Measurements from ENCODE around the gene ATP10D. TPM values are rescaled to one million over a fixed set of nuclear protein-coding genes. Genes with fewer than 3 reads are reported as not detected.
A peak's percentile ranks its signal among the peaks of the same experiment; 100 is the strongest.
"Not testable (repeated sequence)": the region's sequence is repeated elsewhere in the genome, so short reads cannot be mapped to it uniquely, and the experiment has no call there.

Gene ATP10D
- total RNA-seq, 1 donor from 2014 or later = 1.9 TPM

GRCh38 chr4:47473141-47473750 lies 11.8 kb upstream of the ATP10D start:
- Mint-ChIP-seq H3K9me3 (no peaks in the 10 kb centered on the region), H3K4me1 (ENCODE audit: low read depth) (no peaks in the 10 kb centered on the region), H3K27ac (no peak overlapping the region), H3K36me3 (ENCODE audit: low read depth) (no peaks in the 10 kb centered on the region), H3K27me3 (ENCODE audit: insufficient read depth) (peaks cover 4% of the 10 kb centered on the region), H3K4me3 (no peak overlapping the region)
- DNase-seq (ENCODE audit: low spot score) = no peak
- intact Hi-C loops (cut with micrococcal nuclease) = no loop called here

DNA sequence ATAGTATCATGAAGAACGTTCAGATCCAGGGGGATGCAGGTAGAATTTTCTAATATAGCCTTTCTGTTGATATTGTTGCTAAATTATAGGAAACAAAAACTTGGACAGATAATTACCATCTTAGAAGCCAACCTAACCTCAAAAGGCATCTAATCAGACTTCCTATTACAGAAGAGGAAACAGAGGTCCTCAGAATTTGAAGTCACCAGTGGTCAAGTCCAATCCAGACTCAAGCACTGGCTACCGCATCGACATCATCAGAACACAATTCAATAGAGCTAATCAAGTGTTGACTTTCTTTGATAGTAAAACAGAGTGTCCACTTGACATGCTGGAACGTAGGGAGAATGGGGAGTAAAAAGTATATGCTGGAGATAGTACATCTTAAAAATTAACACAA lies 10.3 kb upstream of the ATP10D start:
- Mint-ChIP-seq H3K27ac (no peak overlapping the region), H3K4me3 (no peak overlapping the region), H3K9me3 (no peaks in the 10 kb centered on the region), H3K4me1 (ENCODE audit: low read depth) (no peaks in the 10 kb centered on the region), H3K27me3 (ENCODE audit: insufficient read depth) (peaks cover 8% of the 10 kb centered on the region), H3K36me3 (ENCODE audit: low read depth) (no peaks in the 10 kb centered on the region)
- no peak for DNase-seq (ENCODE audit: low spot score)
- intact Hi-C loops (cut with micrococcal nuclease) = no loop called here

- no peak for DNase-seq (ENCODE audit: low spot score)
- no peaks in the 10 kb centered on the region for H3K36me3 Mint-ChIP-seq (ENCODE audit: low read depth)
- H3K27ac Mint-ChIP-seq = no peak overlapping the region
- peaks cover 8% of the 10 kb centered on the region for H3K27me3 Mint-ChIP-seq (ENCODE audit: insufficient read depth)
- no peaks in the 10 kb centered on the region for H3K4me1 Mint-ChIP-seq (ENCODE audit: low read depth)
- H3K4me3 Mint-ChIP-seq = no peak overlapping the region
- intact Hi-C loops (cut with micrococcal nuclease) = no loop called here
- no peaks in the 10 kb centered on the region for H3K9me3 Mint-ChIP-seq
Measured at GRCh38 chr4:47475411-47475810, 9.7 kb upstream of the ATP10D start.

GRCh38 chr4:47478804-47479203 lies 6.3 kb upstream of the ATP10D start:
- Mint-ChIP-seq H3K9me3 (no peaks in the 10 kb centered on the region), H3K36me3 (ENCODE audit: low read depth) (no peaks in the 10 kb centered on the region), H3K4me3 (no peak overlapping the region), H3K4me1 (ENCODE audit: low read depth) (peaks cover 5% of the 10 kb centered on the region), H3K27me3 (ENCODE audit: insufficient read depth) (peaks cover 15% of the 10 kb centered on the region), H3K27ac (no peak overlapping the region)
- no peak for DNase-seq (ENCODE audit: low spot score)
- intact Hi-C loops (cut with micrococcal nuclease) = no loop called here

GRCh38 chr4:47482326-47482725 lies 2.7 kb upstream of the ATP10D start:
- DNase-seq (ENCODE audit: low spot score) = no peak
- no peak overlapping the region for H3K4me3 Mint-ChIP-seq
- H3K4me1 Mint-ChIP-seq (ENCODE audit: low read depth) = peaks cover 27% of the 10 kb centered on the region
- intact Hi-C loops (cut with micrococcal nuclease) = loop anchor here (5.0 to 10.0 kb wide), 2 partner anchors 435 to 642 kb away; no protein-coding TSS in a partner anchor
- H3K9me3 Mint-ChIP-seq = no peaks in the 10 kb centered on the region
- H3K27me3 Mint-ChIP-seq (ENCODE audit: insufficient read depth) = peaks cover 13% of the 10 kb centered on the region
- no peaks in the 10 kb centered on the region for H3K36me3 Mint-ChIP-seq (ENCODE audit: low read depth)
- H3K27ac Mint-ChIP-seq = no peak overlapping the region

DNA sequence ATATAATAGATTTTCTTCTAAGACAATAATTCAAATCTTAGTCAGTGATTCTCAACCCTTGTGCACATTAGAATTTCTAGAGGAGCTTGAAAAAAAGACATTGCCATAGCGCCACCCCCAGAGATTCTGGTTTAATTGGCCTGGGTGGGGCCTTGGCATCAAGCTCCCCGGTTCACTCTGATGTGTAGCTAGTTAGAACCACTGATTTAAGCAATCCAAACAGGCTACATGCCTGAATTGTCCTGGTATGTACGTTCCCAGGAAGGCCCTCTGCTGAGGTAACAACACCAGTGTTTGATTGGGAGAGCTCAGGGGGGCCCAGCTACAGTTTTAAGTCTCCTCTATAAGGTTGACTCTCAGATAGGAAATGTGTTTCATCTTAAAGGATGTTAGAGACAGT lies 1.3 kb upstream of the ATP10D start:
- H3K4me3 Mint-ChIP-seq = peak overlapping the region; percentile 92
- intact Hi-C loops (cut with micrococcal nuclease) = loop anchor here (2.0 to 10.0 kb wide), 3 partner anchors 47 to 641 kb away; no protein-coding TSS in a partner anchor
- H3K9me3 Mint-ChIP-seq = no peaks in the 10 kb centered on the region
- peaks cover 13% of the 10 kb centered on the region for H3K27me3 Mint-ChIP-seq (ENCODE audit: insufficient read depth)
- peaks cover 27% of the 10 kb centered on the region for H3K4me1 Mint-ChIP-seq (ENCODE audit: low read depth)
- no peaks in the 10 kb centered on the region for H3K36me3 Mint-ChIP-seq (ENCODE audit: low read depth)
- H3K27ac Mint-ChIP-seq = no peak overlapping the region
- DNase-seq (ENCODE audit: low spot score) = no peak

DNA sequence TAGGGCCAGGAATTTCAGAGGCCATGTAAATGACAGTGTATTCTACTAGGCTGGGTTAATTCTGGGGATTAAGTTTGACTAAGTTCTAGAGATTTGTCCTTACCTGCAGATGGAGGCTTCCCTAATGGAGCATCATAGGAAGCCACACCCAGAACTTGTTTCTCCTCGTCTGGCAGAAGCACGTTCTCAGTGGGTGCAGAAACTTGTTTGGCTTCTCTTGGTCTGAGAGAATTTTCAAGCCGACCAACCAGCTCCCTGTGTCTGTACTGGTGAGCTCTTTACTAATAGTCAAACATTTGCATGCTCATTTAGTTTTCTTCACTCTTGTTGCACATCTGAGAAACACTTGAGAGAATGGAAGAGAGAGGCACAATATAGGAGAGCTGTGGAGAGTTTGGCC lies 907 bp upstream of the ATP10D start:
- H3K9me3 Mint-ChIP-seq = no peaks in the 10 kb centered on the region
- H3K27ac Mint-ChIP-seq = no peak overlapping the region
- H3K4me1 Mint-ChIP-seq (ENCODE audit: low read depth) = peaks cover 27% of the 10 kb centered on the region
- peaks cover 9% of the 10 kb centered on the region for H3K27me3 Mint-ChIP-seq (ENCODE audit: insufficient read depth)
- DNase-seq (ENCODE audit: low spot score) = no peak
- intact Hi-C loops (cut with micrococcal nuclease) = loop anchor here (2.0 to 10.0 kb wide), 3 partner anchors 47 to 641 kb away; no protein-coding TSS in a partner anchor
- H3K36me3 Mint-ChIP-seq (ENCODE audit: low read depth) = no peaks in the 10 kb centered on the region
- peak overlapping the region; percentile 92 for H3K4me3 Mint-ChIP-seq

GRCh38 chr4:47485768-47486167 lies 693 bp downstream of the ATP10D start:
- Mint-ChIP-seq H3K27ac (peak overlapping the region; percentile 51), H3K4me3 (peak overlapping the region; percentile 92), H3K36me3 (ENCODE audit: low read depth) (no peaks in the 10 kb centered on the region), H3K27me3 (ENCODE audit: insufficient read depth) (peaks cover 9% of the 10 kb centered on the region), H3K9me3 (no peaks in the 10 kb centered on the region), H3K4me1 (ENCODE audit: low read depth) (peaks cover 27% of the 10 kb centered on the region)
- intact Hi-C loops (cut with micrococcal nuclease) = loop anchor here (1.0 to 10.0 kb wide), 4 partner anchors 22 to 639 kb away; partner anchors contain the start of gene COMMD8
- no peak for DNase-seq (ENCODE audit: low spot score)

GRCh38 chr4:47486231-47486673 lies 1.2 kb downstream of the ATP10D start:
- intact Hi-C loops (cut with micrococcal nuclease) = loop anchor here (10.0 kb wide), 1 partner anchor 639 kb away; no protein-coding TSS in a partner anchor
- Mint-ChIP-seq H3K9me3 (no peaks in the 10 kb centered on the region), H3K4me3 (peak overlapping the region; percentile 92), H3K36me3 (ENCODE audit: low read depth) (no peaks in the 10 kb centered on the region), H3K4me1 (ENCODE audit: low read depth) (peaks cover 27% of the 10 kb centered on the region), H3K27ac (no peak overlapping the region), H3K27me3 (ENCODE audit: insufficient read depth) (peaks cover 9% of the 10 kb centered on the region)
- no peak for DNase-seq (ENCODE audit: low spot score)

DNA sequence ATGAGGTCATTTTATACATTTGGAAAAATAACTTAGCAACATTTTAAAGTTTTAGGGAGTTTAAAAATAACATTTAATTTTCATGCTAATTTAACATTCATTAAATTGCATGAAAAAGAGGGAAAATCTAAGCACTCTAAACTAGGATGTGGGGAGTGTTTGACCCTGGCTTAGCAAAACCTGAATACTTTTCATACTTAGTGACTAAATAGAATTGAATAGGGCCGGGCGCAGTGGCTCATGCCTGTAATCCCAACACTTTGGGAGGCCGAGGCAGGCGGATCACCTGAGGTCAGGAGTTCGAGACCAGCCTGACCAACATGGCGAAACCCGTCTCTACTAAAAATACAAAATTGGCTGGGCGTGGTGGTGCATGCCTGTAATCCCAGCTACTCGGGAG lies 1.7 kb downstream of the ATP10D start:
- H3K4me3 Mint-ChIP-seq; H3K9me3 Mint-ChIP-seq; H3K36me3 Mint-ChIP-seq (ENCODE audit: low read depth); DNase-seq (ENCODE audit: low spot score); H3K27ac Mint-ChIP-seq; H3K27me3 Mint-ChIP-seq (ENCODE audit: insufficient read depth): not testable (repeated sequence)
- intact Hi-C loops (cut with micrococcal nuclease) = loop anchor here (10.0 kb wide), 1 partner anchor 638 kb away; no protein-coding TSS in a partner anchor
- H3K4me1 Mint-ChIP-seq (ENCODE audit: low read depth) = peaks cover 27% of the 10 kb centered on the region

- H3K27me3 Mint-ChIP-seq (ENCODE audit: insufficient read depth) = peaks cover 2% of the 10 kb centered on the region
- H3K36me3 Mint-ChIP-seq (ENCODE audit: low read depth) = no peaks in the 10 kb centered on the region
- H3K4me3 Mint-ChIP-seq = no peak overlapping the region
- no peaks in the 10 kb centered on the region for H3K9me3 Mint-ChIP-seq
- peaks cover 21% of the 10 kb centered on the region for H3K4me1 Mint-ChIP-seq (ENCODE audit: low read depth)
- DNase-seq (ENCODE audit: low spot score) = no peak
- intact Hi-C loops (cut with micrococcal nuclease) = loop anchor here (10.0 kb wide), 1 partner anchor 636 kb away; no protein-coding TSS in a partner anchor
- H3K27ac Mint-ChIP-seq = no peak overlapping the region
Measured at GRCh38 chr4:47488706-47489105, 3.6 kb downstream of the ATP10D start.

GRCh38 chr4:47490550-47490949 lies 5.5 kb downstream of the ATP10D start:
- intact Hi-C loops (cut with micrococcal nuclease) = loop anchor here (1.0 kb wide), 1 partner anchor 74 kb away; no protein-coding TSS in a partner anchor
- Mint-ChIP-seq H3K27me3 (ENCODE audit: insufficient read depth) (peaks cover 2% of the 10 kb centered on the region), H3K4me1 (ENCODE audit: low read depth) (peaks cover 14% of the 10 kb centered on the region), H3K27ac (no peak overlapping the region), H3K36me3 (ENCODE audit: low read depth) (no peaks in the 10 kb centered on the region), H3K9me3 (no peaks in the 10 kb centered on the region), H3K4me3 (no peak overlapping the region)
- no peak for DNase-seq (ENCODE audit: low spot score)

- Mint-ChIP-seq H3K4me3 (no peak overlapping the region), H3K27ac (no peak overlapping the region), H3K36me3 (ENCODE audit: low read depth) (no peaks in the 10 kb centered on the region), H3K4me1 (ENCODE audit: low read depth) (peaks cover 5% of the 10 kb centered on the region), H3K9me3 (no peaks in the 10 kb centered on the region), H3K27me3 (ENCODE audit: insufficient read depth) (no peaks in the 10 kb centered on the region)
- DNase-seq (ENCODE audit: low spot score) = no peak
- intact Hi-C loops (cut with micrococcal nuclease) = no loop called here
Measured at GRCh38 chr4:47493238-47494123, 8.4 kb downstream of the ATP10D start.

Measured in activated T-helper 1 cell treated with anti-CD3 and anti-CD28 coated beads, Interleukin-12 subunit alpha, Interleukin-12 subunit beta, Interleukin-2, Interleukin-4 antibody, amounts not matched to agents 30 ng/mL and 10 ng/mL and 1 ng/mL, durations not matched to agents 14 hours and 24 hours and 36 hours (primary cell).